K562 (cell line): Measurements from ENCODE around the gene WFIKKN1. TPM values are rescaled to one million over a fixed set of nuclear protein-coding genes. Genes with fewer than 3 reads are reported as not detected.

Source experiments
- ATAC-seq: fragments of 200-7000 bp; cut with Tn5 transposase; 3 replicates; pipeline ENCODE4 v1.9.1; 2020; ENCODE audit warnings: moderate library complexity
- BruUV-seq: library from RNA; stranded (reverse); fragments of 400-500 nt; replicated peaks from 2 replicates; lab custom pipeline; 2021; lab: Mats Ljungman, UMichigan
- CTCF ChIA-PET: fragments of 300-600 bp; formaldehyde crosslinking; extraction: SDS; loops from one replicate; lab custom pipeline; 2021; ENCODE audit warnings: low intra/inter-chr PET ratio; lab: Yijun Ruan, JAX
- POLR2A ChIA-PET: fragments of 300-600, 350-650 bp; sonication (Branson Sonifier 250); formaldehyde crosslinking; extraction: SDS; loops from one replicate; lab custom pipeline; 2021; ENCODE audit warnings: antibody characterized with exemption, inconsistent platforms; lab: Yijun Ruan, JAX
- DNase-seq, 4 experiments: peaks; one replicate each; pipeline versions ENCODE4 v3.0.0 to v3.0.0-alpha.2; 2011 to 2018; ENCODE audit warnings: low spot score in 3 of 4, mixed read lengths in 3 of 4; ENCODE audit errors: extremely low read depth in 1 of 4
- FAIRE-seq: peaks from 2 replicates; lab custom pipeline; 2011; peaks lifted over from hg19 to GRCh38; lab: Jason Lieb, UNC
- H2AFZ ChIP-seq: 2 replicates; pipeline ENCODE4 v1.6.0; 2011; ENCODE audit warnings: low read depth, low read length, control low read depth, inconsistent platforms
- H3K27ac ChIP-seq: fragments of 200-600 bp; 3 replicates; pipeline ENCODE4 v1.8.0; 2011; ENCODE audit warnings: low read depth, mild to moderate bottlenecking, control low read depth, inconsistent platforms, low read length, moderate library complexity, mixed read lengths; ENCODE audit errors: extremely low read depth
- H3K27me3 ChIP-seq, 2 experiments: fragments of 300-600 bp in 1 of 2; 2 replicates in 1 of 2; 3 replicates in 1 of 2; pipeline versions ENCODE4 v1.6.0 to v1.8.0; 2011; ENCODE audit warnings: inconsistent platforms in 2 of 2, low read length in 2 of 2, mild to moderate bottlenecking in 1 of 2, mixed read lengths in 1 of 2, moderate library complexity in 1 of 2; ENCODE audit not compliant: control insufficient read depth in 2 of 2, insufficient read depth in 2 of 2
- H3K36me3 ChIP-seq: fragments of 300-600 bp; 3 replicates; pipeline ENCODE4 v1.8.0; 2011; ENCODE audit warnings: mild to moderate bottlenecking, low read length, inconsistent platforms; ENCODE audit not compliant: control insufficient read depth, insufficient read depth
- H3K4me1 ChIP-seq, 2 experiments: fragments of 200-600 bp in 1 of 2; replicated peaks in 1 of 2; 2 replicates in 1 of 2; 3 replicates in 1 of 2; pipeline versions ENCODE4 v1.5.1 to v1.8.0; 2011; ENCODE audit warnings: inconsistent platforms in 2 of 2, low read length in 2 of 2, mild to moderate bottlenecking in 1 of 2, mixed read lengths in 1 of 2, moderate library complexity in 1 of 2; ENCODE audit not compliant: control insufficient read depth in 2 of 2, insufficient read depth in 2 of 2
- H3K4me2 ChIP-seq: 2 replicates; pipeline ENCODE4 v1.6.1; 2011; ENCODE audit warnings: low read length, control low read depth, inconsistent platforms, mixed read lengths; ENCODE audit not compliant: insufficient read depth
- H3K4me3 ChIP-seq: fragments of 200-600 bp; sonication (generic), shearing (Covaris generic); 2 replicates; pipeline ENCODE4 v1.5.1; 2016; ENCODE audit warnings: control low read depth, inconsistent platforms
- H3K79me2 ChIP-seq: fragments of 200-600 bp; 3 replicates; pipeline ENCODE4 v1.8.0; 2011; ENCODE audit warnings: low read length, inconsistent platforms; ENCODE audit not compliant: control insufficient read depth, insufficient read depth
- H3K9ac ChIP-seq, 2 experiments: 2 replicates each; pipeline versions ENCODE4 v1.6.0 to v1.6.1; 2011; ENCODE audit warnings: low read depth in 2 of 2, low read length in 2 of 2, control low read depth in 1 of 2, inconsistent platforms in 1 of 2, mild to moderate bottlenecking in 1 of 2, mixed read lengths in 1 of 2; ENCODE audit not compliant: insufficient read depth in 1 of 2
- H3K9me1 ChIP-seq: one replicate; pipeline ENCODE4 v1.6.0; 2011; ENCODE audit warnings: inconsistent platforms, mild to moderate bottlenecking, low read length, moderate library complexity; ENCODE audit not compliant: control insufficient read depth, insufficient read depth
- H3K9me3 ChIP-seq: replicated peaks from 2 replicates; pipeline ENCODE4 v1.5.1; 2011; ENCODE audit warnings: low read depth, low read length, inconsistent platforms; ENCODE audit not compliant: control insufficient read depth, insufficient read depth
- H4K20me1 ChIP-seq: replicated peaks from 2 replicates; pipeline ENCODE4 v1.6.1; 2011; ENCODE audit warnings: low read length, inconsistent platforms, mixed read lengths; ENCODE audit not compliant: control insufficient read depth, insufficient read depth
- AFF4 ChIP-seq: sonication (generic); formaldehyde crosslinking; IDR thresholded peaks from 2 replicates; pipeline ENCODE4 v1.8.0; 2023; ENCODE audit warnings: mild to moderate bottlenecking, missing genetic modification reagents
- CC2D1A ChIP-seq: fragments of 450-650 bp; IDR thresholded peaks from 2 replicates; pipeline ENCODE4 v1.6.1; 2017; ENCODE audit warnings: mild to moderate bottlenecking
- GTF2A2 ChIP-seq: IDR thresholded peaks from 2 replicates; pipeline ENCODE4 v1.6.1; 2016; ENCODE audit warnings: mild to moderate bottlenecking, missing genetic modification characterization, missing compliant biosample characterization
- HNRNPK ChIP-seq: fragments of 200-400 bp; formaldehyde crosslinking; IDR thresholded peaks from one replicate; pipeline ENCODE4 v1.6.1; 2018; ENCODE audit warnings: mild to moderate bottlenecking, low read depth, low read length; ENCODE audit not compliant: poor library complexity, severe bottlenecking
- MCM5 ChIP-seq: fragments of 450-650 bp; IDR thresholded peaks from 2 replicates; pipeline ENCODE4 v1.6.1; 2016; ENCODE audit warnings: low read depth
- MEIS2 ChIP-seq: fragments of 450-650 bp; IDR thresholded peaks from 2 replicates; pipeline ENCODE4 v1.6.1; 2014; ENCODE audit warnings: mild to moderate bottlenecking; ENCODE audit not compliant: partially characterized antibody
- PHTF2 ChIP-seq: fragments of 250-450 bp; sonication (Bioruptor Pico); IDR thresholded peaks from 2 replicates; pipeline ENCODE4 v1.5.0; 2021; ENCODE audit warnings: mild to moderate bottlenecking
- PTTG1 ChIP-seq: fragments of 450-650 bp; IDR thresholded peaks from 2 replicates; pipeline ENCODE4 v1.6.1; 2016; ENCODE audit warnings: low read depth, mild to moderate bottlenecking, missing genetic modification characterization, missing compliant biosample characterization
- RBM22 ChIP-seq: fragments of 200-400 bp; formaldehyde crosslinking; IDR thresholded peaks from 2 replicates; pipeline ENCODE4 v1.6.1; 2018; ENCODE audit warnings: low read length, low read depth; ENCODE audit not compliant: poor library complexity, severe bottlenecking
- RBM25 ChIP-seq: fragments of 200-400 bp; formaldehyde crosslinking; IDR thresholded peaks from 2 replicates; pipeline ENCODE4 v1.6.1; 2018; ENCODE audit warnings: low read length, low read depth, moderate library complexity; ENCODE audit not compliant: severe bottlenecking
- SIRT6 ChIP-seq: IDR thresholded peaks from one replicate; pipeline ENCODE4 v1.6.1; 2012; ENCODE audit warnings: low read depth, mild to moderate bottlenecking, control low read depth, inconsistent platforms, low read length, moderate library complexity
- SMAD2 ChIP-seq: fragments of 150-350 bp; IDR thresholded peaks from 2 replicates; pipeline ENCODE4 v1.6.1; 2014; ENCODE audit warnings: low read depth, mild to moderate bottlenecking, low read length
- THRA ChIP-seq: fragments of 450-650 bp; IDR thresholded peaks from 2 replicates; pipeline ENCODE4 v1.6.1; 2017; ENCODE audit warnings: mild to moderate bottlenecking, moderate library complexity
- U2AF2 ChIP-seq: fragments of 200-400 bp; formaldehyde crosslinking; optimal IDR thresholded peaks from 2 replicates; pipeline ENCODE3; 2017; ENCODE audit warnings: low read depth, mild to moderate bottlenecking, low read length
- XRCC5 ChIP-seq: fragments of 200-400 bp; formaldehyde crosslinking; IDR thresholded peaks from 2 replicates; pipeline ENCODE4 v1.6.1; 2017; ENCODE audit warnings: low read depth, mild to moderate bottlenecking, low read length
- ZNF77 ChIP-seq: fragments of 250-450 bp; sonication (Bioruptor Pico); IDR thresholded peaks from 2 replicates; pipeline ENCODE4 v1.5.0; 2020
- WGBS: fragments of 100-300 bp; shearing (Covaris generic); methylation state at CpG from one replicate; pipeline ENCODE4 v1.1.6; 2016; ENCODE audit warnings: low coverage, mixed read lengths; ENCODE audit not compliant: insufficient coverage; ENCODE audit errors: missing lambda C conversion rate; 5-methylcytosine and 5-hydroxymethylcytosine counted together
- in situ Hi-C: fragments of 300-500 bp; cut with MboI; formaldehyde crosslinking; loops from 4 replicates; pipeline ENCODE4 v1.15.0; 2018; ENCODE audit warnings: inconsistent platforms, mixed read lengths
- intact Hi-C: fragments of 100-400 bp; cut with micrococcal nuclease; formaldehyde crosslinking; loops from 2 replicates; pipeline ENCODE4 v1.14.2; 2022
- polyA plus RNA-seq, 8 experiments: library from polyadenylated mRNA; depleted of rRNA in 4 of 8; stranded (reverse) in 5 of 8; unstranded in 3 of 8; fragments of >200 nt; fragmentation: Nextera tagmentation in 2 of 8; fragmentation: Illumina TruSeq in 1 of 8; extraction: Ambion mirVana in 2 of 8; extraction: Trizol in 1 of 8; gene quantifications; 2 replicates each; pipeline versions ENCODE4 v1.2.1 to v1.2.3, GENCODE V29; 2011 to 2014; ENCODE audit warnings: inconsistent platforms in 1 of 8, missing spikeins in 1 of 8
- total RNA-seq, 7 experiments: library from RNA; depleted of rRNA in 6 of 7; stranded (reverse); fragments of >200 nt in 6 of 7; fragmentation: Illumina TruSeq in 2 of 7; extraction: Trizol in 2 of 7; gene quantifications; 2 replicates each; pipeline versions ENCODE4 v1.2.1 to v1.2.3, GENCODE V29; 2011 to 2021; ENCODE audit warnings: low replicate concordance in 1 of 7

The WFIKKN1 gene
- total and polyA plus RNA-seq, 9 of the 15 experiments (the other 6 are each of a cell fraction or from before 2014, with no cell fraction given) = 0.14 to 1.1 (median 0.50) TPM; not detected in 4

- H2AFZ ChIP-seq = no peak overlapping the region
- H3K79me2 ChIP-seq = peaks cover 16% of the 10 kb centered on the region
- TF ChIP-seq RBM22 = no peak
- TF ChIP-seq ZNF77 (CRISPR knock-in tag) = no peak
- TF ChIP-seq THRA = no peak
- TF ChIP-seq MCM5 = no peak
- no peak for TF ChIP-seq MEIS2
- no peak for TF ChIP-seq HNRNPK
- no peak for TF ChIP-seq CC2D1A
- TF ChIP-seq RBM25 = no peak
- no peak for TF ChIP-seq PHTF2
- TF ChIP-seq GTF2A2 (tag) = no peak
- TF ChIP-seq PTTG1 = no peak
- TF ChIP-seq SIRT6 = no peak
- TF ChIP-seq SMAD2 = no peak
- no peak for TF ChIP-seq XRCC5
- TF ChIP-seq U2AF2 = no peak
- TF ChIP-seq AFF4 = no peak
- H3K27me3 ChIP-seq = no peaks in the 10 kb centered on the region
- H3K4me2 ChIP-seq = no peak overlapping the region
- ATAC-seq = no peak
- in situ Hi-C loops (no loop called here), intact Hi-C loops (no loop called here)
- no peaks in the 10 kb centered on the region for H3K9me1 ChIP-seq
- 88% methylated on average over 5 of the region's 44 CpGs for WGBS
- no TSS peak for BruUV-seq
- H3K9me3 ChIP-seq = no peaks in the 10 kb centered on the region
- ChIA-PET CTCF (no interaction called here), POLR2A (interaction anchor here (0.6 to 1.7 kb wide), 2 partner anchors 9 to 10 kb away, joined by 4 to 6 read pairs; no protein-coding TSS in a partner anchor)
- no peak for DNase-seq
- no peak overlapping the region for H3K4me3 ChIP-seq
- no peak overlapping the region for H3K27ac ChIP-seq
- FAIRE-seq = no peak
- H4K20me1 ChIP-seq = no peaks in the 10 kb centered on the region
- no peak overlapping the region for H3K9ac ChIP-seq
- peaks cover 35% of the 10 kb centered on the region; the same call in 2 of the 3 replicates for H3K36me3 ChIP-seq
- H3K4me1 ChIP-seq = peaks cover 0 to 87% of the 10 kb centered on the region in 2 experiments; a peak in 2 of 5 replicates
Measured at GRCh38 chr16:649631-650030, 18.8 kb downstream of the WFIKKN1 start.
